ENCODE results near the gene HPSE.
A peak's percentile ranks its signal among the peaks of the same experiment; 100 is the strongest.

HPSE gene

GRCh38 chr4:83334425-83335241, at the start of gene HPSE:
Gene HPSE (minus strand): TSS chr4:83334848. CDS start chr4:83334782, 66 bp downstream.
- TF ChIP-seq, protein P1, sequence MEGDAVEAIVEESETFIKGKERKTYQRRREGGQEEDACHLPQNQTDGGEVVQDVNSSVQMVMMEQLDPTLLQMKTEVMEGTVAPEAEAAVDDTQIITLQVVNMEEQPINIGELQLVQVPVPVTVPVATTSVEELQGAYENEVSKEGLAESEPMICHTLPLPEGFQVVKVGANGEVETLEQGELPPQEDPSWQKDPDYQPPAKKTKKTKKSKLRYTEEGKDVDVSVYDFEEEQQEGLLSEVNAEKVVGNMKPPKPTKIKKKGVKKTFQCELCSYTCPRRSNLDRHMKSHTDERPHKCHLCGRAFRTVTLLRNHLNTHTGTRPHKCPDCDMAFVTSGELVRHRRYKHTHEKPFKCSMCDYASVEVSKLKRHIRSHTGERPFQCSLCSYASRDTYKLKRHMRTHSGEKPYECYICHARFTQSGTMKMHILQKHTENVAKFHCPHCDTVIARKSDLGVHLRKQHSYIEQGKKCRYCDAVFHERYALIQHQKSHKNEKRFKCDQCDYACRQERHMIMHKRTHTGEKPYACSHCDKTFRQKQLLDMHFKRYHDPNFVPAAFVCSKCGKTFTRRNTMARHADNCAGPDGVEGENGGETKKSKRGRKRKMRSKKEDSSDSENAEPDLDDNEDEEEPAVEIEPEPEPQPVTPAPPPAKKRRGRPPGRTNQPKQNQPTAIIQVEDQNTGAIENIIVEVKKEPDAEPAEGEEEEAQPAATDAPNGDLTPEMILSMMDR (IDR thresholded peaks at IDR 0.05; ENCODE audit: insufficient read depth, low read depth, low read length, missing control alignments), result no peak
- DNase-seq (ENCODE audit: low read depth), result peak; percentile 66
- H3K4me3 ChIP-seq (ENCODE audit: low read depth, low read length), result peak within 1 kb of the TSS; percentile 58

GRCh38 chr4:83382850-83383249, 48.2 kb upstream of the HPSE start:
- TF ChIP-seq, protein P1 (IDR thresholded peaks at IDR 0.05; ENCODE audit: insufficient read depth, low read depth, low read length, missing control alignments), result no peak
- H3K4me3 ChIP-seq (ENCODE audit: low read depth, low read length), result no peak overlapping the region
- DNase-seq (ENCODE audit: low read depth), result no peak

- TF ChIP-seq, protein P1 (IDR thresholded peaks at IDR 0.05; ENCODE audit: insufficient read depth, low read depth, low read length, missing control alignments), result no peak
- no peak overlapping the region for H3K4me3 ChIP-seq (ENCODE audit: low read depth, low read length)
- no peak for DNase-seq (ENCODE audit: low read depth)
These were observed 46.5 kb upstream of the HPSE start for GRCh38 chr4:83381173-83381572.

- DNase-seq (ENCODE audit: low read depth), result peak; percentile 32
- TF ChIP-seq, protein P1 (IDR thresholded peaks at IDR 0.05; ENCODE audit: insufficient read depth, low read depth, low read length, missing control alignments), result no peak
- no peak overlapping the region for H3K4me3 ChIP-seq (ENCODE audit: low read depth, low read length)
These were observed 43.8 kb upstream of the HPSE start for GRCh38 chr4:83378419-83378818.

DNA sequence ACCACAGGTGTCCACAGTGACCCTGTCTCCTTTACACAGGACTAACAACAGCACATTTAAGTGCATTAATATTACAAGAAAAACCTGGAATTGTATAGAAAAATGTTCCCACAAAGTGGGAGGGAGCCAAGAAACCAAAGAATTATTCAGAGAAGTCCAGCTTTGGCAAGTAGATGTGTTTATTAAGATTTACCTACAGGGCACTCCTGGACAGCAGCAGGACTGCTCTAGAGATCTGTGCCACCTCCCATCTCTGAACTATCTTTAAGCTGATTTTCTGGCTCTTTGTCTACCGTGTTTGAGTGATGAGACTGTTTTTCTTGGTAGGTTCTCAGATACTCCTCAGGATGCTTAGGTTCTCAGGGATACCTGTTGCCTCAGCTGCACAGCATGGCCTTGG, 38.3 kb upstream of the HPSE start:
- no peak for DNase-seq (ENCODE audit: low read depth)
- TF ChIP-seq, protein P1 (IDR thresholded peaks at IDR 0.05; ENCODE audit: insufficient read depth, low read depth, low read length, missing control alignments), result no peak
- no peak overlapping the region for H3K4me3 ChIP-seq (ENCODE audit: low read depth, low read length)

DNA sequence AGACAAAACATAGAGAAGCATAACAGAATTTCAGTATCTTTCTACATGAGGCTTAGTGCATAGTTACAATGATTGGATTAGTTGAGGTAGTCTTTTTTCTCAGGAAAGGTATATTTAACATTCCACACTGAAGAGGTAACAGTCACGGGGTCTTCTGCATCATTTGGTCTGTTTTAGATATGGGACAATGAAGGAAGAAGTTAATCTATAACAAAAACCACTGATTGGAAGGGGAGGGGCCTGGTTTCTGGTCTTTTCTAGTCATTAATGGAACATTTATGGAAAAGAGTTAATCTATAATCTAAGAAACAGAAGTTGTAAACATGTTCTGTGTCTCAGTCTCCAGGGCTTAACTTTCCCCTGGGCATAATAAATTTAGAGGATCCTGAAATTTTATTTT, 37.3 kb upstream of the HPSE start:
- DNase-seq (ENCODE audit: low read depth), result no peak
- TF ChIP-seq, protein P1 (IDR thresholded peaks at IDR 0.05; ENCODE audit: insufficient read depth, low read depth, low read length, missing control alignments), result no peak
- no peak overlapping the region for H3K4me3 ChIP-seq (ENCODE audit: low read depth, low read length)

DNA sequence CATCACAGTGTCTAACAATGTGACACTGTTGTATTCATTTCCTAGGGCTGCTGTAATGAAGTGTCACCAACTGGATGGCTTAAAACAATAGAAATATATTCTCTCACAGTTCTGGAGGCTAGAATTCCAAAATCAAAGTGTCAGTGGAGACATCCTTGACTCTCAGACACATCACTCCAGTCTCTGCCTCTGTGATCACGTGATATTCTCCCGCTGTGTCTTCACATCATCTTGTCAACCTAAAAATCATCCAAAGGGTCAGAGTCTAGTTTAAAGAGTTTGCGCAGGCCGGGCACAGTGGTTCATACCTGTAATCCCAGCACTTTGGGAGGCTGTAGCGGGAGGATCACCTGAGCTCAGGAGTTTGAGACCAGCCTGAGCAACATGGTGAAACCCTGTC, 36.6 kb upstream of the HPSE start:
- DNase-seq (ENCODE audit: low read depth), result no peak
- H3K4me3 ChIP-seq (ENCODE audit: low read depth, low read length), result no peak overlapping the region
- TF ChIP-seq, protein P1 (IDR thresholded peaks at IDR 0.05; ENCODE audit: insufficient read depth, low read depth, low read length, missing control alignments), result no peak

Measured in GM12865 (cell line).